Right lobe of liver (tissue), 6 donors: ENCODE data around the gene PPP1CA. TPM values are rescaled to one million over a fixed set of nuclear protein-coding genes. Genes with fewer than 3 reads are reported as not detected.
A peak's percentile ranks its signal among the peaks of the same experiment; 100 is the strongest.

Experiments used
- ATAC-seq, 4 donors: fragments of 200-7000 bp; cut with Tn5 transposase; one replicate each; pipeline ENCODE4 v1.9.1; 2020; ENCODE audit warnings: mild to moderate bottlenecking in 4 of 4, moderate library complexity in 4 of 4
- DNase-seq, 3 donors: peaks; one replicate each; pipeline ENCODE4 v3.0.0-alpha.2; 2020
- H3K27ac ChIP-seq, 3 donors: fragments of 200-600 bp; one replicate each; pipeline ENCODE4 v1.8.0; 2022
- H3K27me3 ChIP-seq, 2 donors: fragments of 200-600 bp; one replicate each; pipeline ENCODE4 v1.8.0; 2022
- H3K36me3 ChIP-seq, 4 donors: fragments of 200-600 bp; sonication (generic) in 1 of 4; one replicate each; pipeline versions ENCODE4 v1.5.1 to v1.8.0; 2017 to 2022; ENCODE audit warnings: control low read depth in 1 of 4
- H3K4me1 ChIP-seq, 4 donors: fragments of 200-600 bp; sonication (generic) in 1 of 4; one replicate each; pipeline versions ENCODE4 v1.5.1 to v1.8.0; 2017 to 2022; ENCODE audit warnings: control low read depth in 1 of 4
- H3K4me3 ChIP-seq, 3 donors: fragments of 200-600 bp; one replicate each; pipeline ENCODE4 v1.8.0; 2022
- H3K9me3 ChIP-seq, 4 donors: fragments of 200-600 bp; sonication (generic) in 1 of 4; one replicate each; pipeline versions ENCODE4 v1.5.1 to v1.8.0; 2017 to 2022; ENCODE audit warnings: control low read depth in 1 of 4
- CTCF ChIP-seq, 4 donors: fragments of 200-600 bp in 3 of 4; fragments of 450-650 bp in 1 of 4; IDR thresholded peaks; one replicate each; pipeline versions ENCODE4 v1.5.1 to v1.8.0; 2016 to 2022; ENCODE audit warnings: antibody characterized with exemption in 4 of 4, mild to moderate bottlenecking in 2 of 4
- POLR2A ChIP-seq: fragments of 450-650 bp; IDR thresholded peaks from one replicate; pipeline ENCODE4 v1.6.1; 2017; ENCODE audit warnings: antibody characterized with exemption, mild to moderate bottlenecking
- WGBS: methylation state at CpG from one replicate; pipeline ENCODE4 v1.1.6; 2018; ENCODE audit warnings: low coverage, low lambda C conversion rate; ENCODE audit not compliant: insufficient coverage; ENCODE audit errors: missing lambda C conversion rate; 5-methylcytosine and 5-hydroxymethylcytosine counted together
- intact Hi-C, 2 donors: fragments of 100-400 bp; cut with DNase I; formaldehyde crosslinking; loops; one replicate each; pipeline versions ENCODE4 v1.11.2 to v1.14.1; 2022
- total RNA-seq, 6 experiments: library from RNA; depleted of rRNA in 2 of 6; stranded (reverse); fragments of >200 nt in 2 of 6; fragmentation: NEBNext Ultra II Directional in 3 of 6; extraction: Animal tissue kit (Norgen Biotek cat#: 25700) in 3 of 6; gene quantifications; one replicate each; pipeline versions ENCODE4 v1.1.0 to v1.2.4, GENCODE V29; 2016 to 2023
- donor health status: DM: no; HTN: yes; CAD: no.
- donor health status: DM: no; HTN: no; CAD: no.
- donor health status: DM: no; HTN: no; CAD: no.
- donor health status: DM: no; HTN: yes; CAD: no.
- donor health status: DM: no; HTN: yes; CAD: no.

The PPP1CA gene
- total RNA-seq, 6 experiments from 2014 or later = 64.2 to 102 (median 71.1) TPM

- no peaks in the 10 kb centered on the region for H3K36me3 ChIP-seq
- no peak overlapping the region for H3K27ac ChIP-seq
- no peaks in the 10 kb centered on the region for H3K27me3 ChIP-seq
- peaks cover 0 to 22% (median 7%) of the 10 kb centered on the region in 4 donors for H3K4me1 ChIP-seq
- H3K4me3 ChIP-seq = no peak overlapping the region
- no CpG with 5 or more reads among the region's 34 CpGs for WGBS
- intact Hi-C loops = no loop called here
- H3K9me3 ChIP-seq = no peaks in the 10 kb centered on the region
- ATAC-seq (no peak), DNase-seq (no peak)
- no peak for TF ChIP-seq POLR2A
- no peak for TF ChIP-seq CTCF (IDR thresholded peaks at IDR 0.05)
Measured at GRCh38 chr11:67423891-67424613, 22.4 kb upstream of the PPP1CA start.

GRCh38 chr11:67423466-67423865 lies 21.8 kb upstream of the PPP1CA start:
- H3K27ac ChIP-seq = no peak overlapping the region
- H3K4me1 ChIP-seq = peaks cover 0 to 26% (median 10%) of the 10 kb centered on the region in 4 donors
- no peak overlapping the region for H3K4me3 ChIP-seq
- ATAC-seq = no peak
- no peaks in the 10 kb centered on the region for H3K9me3 ChIP-seq
- 80% methylated on average over 1 of the region's 13 CpGs for WGBS
- intact Hi-C loops = no loop called here
- TF ChIP-seq POLR2A (no peak), CTCF (IDR thresholded peaks at IDR 0.05) (no peak)
- DNase-seq = no peak
- no peaks in the 10 kb centered on the region for H3K27me3 ChIP-seq
- H3K36me3 ChIP-seq = no peaks in the 10 kb centered on the region

GRCh38 chr11:67422891-67423290 lies 21.2 kb upstream of the PPP1CA start:
- Histone ChIP-seq H3K27me3 (no peaks in the 10 kb centered on the region), H3K27ac (no peak overlapping the region), H3K4me1 (peaks cover 0 to 28% (median 11%) of the 10 kb centered on the region in 4 donors), H3K4me3 (no peak overlapping the region), H3K36me3 (no peaks in the 10 kb centered on the region), H3K9me3 (no peaks in the 10 kb centered on the region)
- ATAC-seq = no peak
- 66% methylated on average over 5 of the region's 6 CpGs for WGBS
- TF ChIP-seq CTCF (IDR thresholded peaks at IDR 0.05) (no peak), POLR2A (no peak)
- intact Hi-C loops = no loop called here
- no peak for DNase-seq

GRCh38 chr11:67421430-67422031 lies 19.9 kb upstream of the PPP1CA start:
- Histone ChIP-seq H3K4me3 (peak overlapping the region in 2 of 3 donors; percentile 42 to 67), H3K36me3 (no peaks in the 10 kb centered on the region)
- ATAC-seq = no peak

More at GRCh38 chr11:67421430-67422031, 19.9 kb upstream of the PPP1CA start:
- peaks cover 0 to 21% (median 10%) of the 10 kb centered on the region in 4 donors for H3K4me1 ChIP-seq
- TF ChIP-seq POLR2A = no peak
- TF ChIP-seq CTCF (IDR thresholded peaks at IDR 0.05) = no peak
- intact Hi-C loops = no loop called here
- H3K9me3 ChIP-seq = no peaks in the 10 kb centered on the region
- H3K27me3 ChIP-seq = no peaks in the 10 kb centered on the region
- no peak for DNase-seq
- WGBS = 37% methylated on average over 5 of the region's 22 CpGs
- H3K27ac ChIP-seq = no peak overlapping the region
